H9 (cell line): ENCODE results near the gene C9orf72. TPM values are rescaled to one million over a fixed set of nuclear protein-coding genes. Genes with fewer than 3 reads are reported as not detected.

Experiments
- DNase-seq: peaks from one replicate; pipeline ENCODE4 v3.0.0-alpha.2; 2017
- H2AFZ ChIP-seq: one replicate; pipeline ENCODE4 v1.6.1; 2013; ENCODE audit warnings: mild to moderate bottlenecking, low read length, control low read depth, moderate library complexity
- H2AK5ac ChIP-seq: 2 replicates; pipeline ENCODE4 v1.6.1; 2013; ENCODE audit warnings: low read length, control low read depth, mixed read lengths; ENCODE audit not compliant: insufficient read length
- H2BK120ac ChIP-seq: one replicate; pipeline ENCODE4 v1.6.1; 2013; ENCODE audit warnings: low read depth, mild to moderate bottlenecking, low read length, control low read depth, inconsistent platforms; ENCODE audit not compliant: poor library complexity, severe bottlenecking
- H2BK12ac ChIP-seq: 2 replicates; pipeline ENCODE4 v1.6.1; 2013; ENCODE audit warnings: low read length, control low read depth, mixed read lengths, low read depth; ENCODE audit not compliant: insufficient read length
- H2BK15ac ChIP-seq: 2 replicates; pipeline ENCODE4 v1.6.1; 2013; ENCODE audit warnings: low read depth, low read length, control low read depth
- H2BK20ac ChIP-seq: one replicate; pipeline ENCODE4 v1.6.1; 2013; ENCODE audit warnings: low read depth, mild to moderate bottlenecking, low read length, control low read depth, inconsistent platforms; ENCODE audit not compliant: poor library complexity, severe bottlenecking
- H2BK5ac ChIP-seq: 2 replicates; pipeline ENCODE4 v1.6.1; 2013; ENCODE audit warnings: low read length, control low read depth, mixed read lengths; ENCODE audit not compliant: insufficient read length
- H3K14ac ChIP-seq: 2 replicates; pipeline ENCODE4 v1.6.1; 2013; ENCODE audit warnings: low read length, control low read depth; ENCODE audit not compliant: insufficient read depth
- H3K18ac ChIP-seq: 2 replicates; pipeline ENCODE4 v1.6.1; 2013; ENCODE audit warnings: low read depth, mild to moderate bottlenecking, mixed read lengths, low read length, control low read depth; ENCODE audit not compliant: insufficient read length
- H3K23ac ChIP-seq: 2 replicates; pipeline ENCODE4 v1.6.1; 2013; ENCODE audit warnings: low read length, control low read depth, mixed read lengths, low read depth; ENCODE audit not compliant: insufficient read length
- H3K23me2 ChIP-seq: 2 replicates; pipeline ENCODE4 v1.6.1; 2013; ENCODE audit warnings: low read depth, mild to moderate bottlenecking, mixed read lengths, low read length, control low read depth; ENCODE audit not compliant: insufficient read length, poor library complexity, severe bottlenecking
- H3K27ac ChIP-seq: 2 replicates; pipeline ENCODE4 v1.5.1; 2013; ENCODE audit warnings: low read length, control low read depth, mixed read lengths, low read depth; ENCODE audit not compliant: insufficient read length
- H3K27me3 ChIP-seq: 2 replicates; pipeline ENCODE4 v1.6.1; 2013; ENCODE audit warnings: low read length, control low read depth, inconsistent platforms; ENCODE audit not compliant: insufficient read depth
- H3K4ac ChIP-seq: 2 replicates; pipeline ENCODE4 v1.6.1; 2013; ENCODE audit warnings: low read depth, mild to moderate bottlenecking, control low read depth, inconsistent platforms, low read length, moderate library complexity
- H3K4me1 ChIP-seq: 2 replicates; pipeline ENCODE4 v1.6.1; 2013; ENCODE audit warnings: low read length, control low read depth, inconsistent platforms; ENCODE audit not compliant: insufficient read depth
- H3K4me2 ChIP-seq: 2 replicates; pipeline ENCODE4 v1.6.1; 2013; ENCODE audit warnings: low read length, control low read depth, mixed read lengths; ENCODE audit not compliant: insufficient read length, insufficient read depth
- H3K56ac ChIP-seq: 2 replicates; pipeline ENCODE4 v1.6.1; 2013; ENCODE audit warnings: low read depth, mild to moderate bottlenecking, mixed read lengths, low read length, control low read depth; ENCODE audit not compliant: insufficient read length
- H3K79me1 ChIP-seq: 2 replicates; pipeline ENCODE4 v1.6.1; 2013; ENCODE audit warnings: low read depth, mild to moderate bottlenecking, moderate library complexity, low read length, control low read depth, inconsistent platforms; ENCODE audit not compliant: insufficient read depth, poor library complexity, severe bottlenecking
- H3K79me2 ChIP-seq: 2 replicates; pipeline ENCODE4 v1.6.1; 2013; ENCODE audit warnings: low read length, control low read depth, inconsistent platforms; ENCODE audit not compliant: insufficient read depth
- H3K9ac ChIP-seq: 2 replicates; pipeline ENCODE4 v1.6.1; 2013; ENCODE audit warnings: low read length, control low read depth, mixed read lengths; ENCODE audit not compliant: insufficient read length; ENCODE audit errors: extremely low read depth
- H3K9me3 ChIP-seq: one replicate; pipeline ENCODE4 v1.6.1; 2013; ENCODE audit warnings: low read depth, low read length, inconsistent platforms; ENCODE audit not compliant: control insufficient read depth
- H3T11ph ChIP-seq: one replicate; pipeline ENCODE4 v1.6.1; 2013; ENCODE audit warnings: mild to moderate bottlenecking, low read length, control low read depth, inconsistent platforms
- H4K20me1 ChIP-seq: one replicate; pipeline ENCODE4 v1.6.1; 2013; ENCODE audit not compliant: control insufficient read depth, insufficient read length, insufficient read depth
- H4K5ac ChIP-seq: 2 replicates; pipeline ENCODE4 v1.6.1; 2013; ENCODE audit warnings: low read depth, mild to moderate bottlenecking, mixed read lengths, low read length, control low read depth; ENCODE audit not compliant: insufficient read length
- H4K8ac ChIP-seq: replicated peaks from 2 replicates; pipeline ENCODE4 v1.6.1; 2013; ENCODE audit warnings: low read length, control low read depth, mixed read lengths, low read depth; ENCODE audit not compliant: insufficient read length
- H4K91ac ChIP-seq: 2 replicates; pipeline ENCODE4 v1.6.1; 2013; ENCODE audit warnings: low read depth, mild to moderate bottlenecking, moderate library complexity, mixed read lengths, low read length, control low read depth; ENCODE audit not compliant: insufficient read length
- H3K27ac Mint-ChIP-seq, 3 experiments: 2 replicates in 2 of 3; 3 replicates in 1 of 3; pipeline ENCODE4 v1.8.0; 2020 to 2021; ENCODE audit warnings: mixed read lengths in 3 of 3, mild to moderate bottlenecking in 1 of 3, moderate library complexity in 1 of 3
- H3K27me3 Mint-ChIP-seq: 2 replicates; pipeline ENCODE4 v1.8.0; 2021; ENCODE audit warnings: low read depth, mild to moderate bottlenecking, moderate library complexity, mixed read lengths
- H3K36me3 Mint-ChIP-seq, 3 experiments: 2 replicates in 2 of 3; 3 replicates in 1 of 3; pipeline ENCODE4 v1.8.0; 2020 to 2021; ENCODE audit warnings: low read depth in 3 of 3, mixed read lengths in 3 of 3; ENCODE audit not compliant: insufficient read depth in 1 of 3
- H3K4me1 Mint-ChIP-seq, 2 experiments: 2 replicates each; pipeline ENCODE4 v1.8.0; 2020; ENCODE audit warnings: mixed read lengths in 2 of 2
- H3K4me3 Mint-ChIP-seq, 2 experiments: 2 replicates in 1 of 2; 3 replicates in 1 of 2; pipeline ENCODE4 v1.8.0; 2020 to 2021; ENCODE audit warnings: mild to moderate bottlenecking in 2 of 2, mixed read lengths in 2 of 2, moderate library complexity in 1 of 2
- H3K9me3 Mint-ChIP-seq, 2 experiments: 2 replicates in 1 of 2; 3 replicates in 1 of 2; pipeline ENCODE4 v1.8.0; 2020; ENCODE audit warnings: mild to moderate bottlenecking in 2 of 2, mixed read lengths in 2 of 2, moderate library complexity in 1 of 2
- CTCF ChIP-seq: fragments of 200-600 bp; sonication (generic); conservative IDR thresholded peaks from 3 replicates; pipeline ENCODE4 v1.8.0; 2021; ENCODE audit warnings: antibody characterized with exemption, mild to moderate bottlenecking
- WGBS: extraction: QIAGEN DNeasy Blood & Tissue Kit; methylation state at CpG from one replicate; pipeline ENCODE4 v1.1.7; 2013; ENCODE audit warnings: missing lambda C conversion rate, low lambda C conversion rate, mixed read lengths; ENCODE audit not compliant: insufficient read length; ENCODE audit errors: extremely low coverage; 5-methylcytosine and 5-hydroxymethylcytosine counted together
- total RNA-seq: library from RNA; stranded (reverse); gene quantifications from 2 replicates; pipeline ENCODE4 v1.2.1, GENCODE V29; 2021

C9orf72 gene
- total RNA-seq, 1 experiment from 2014 or later = 17.0 TPM

GRCh38 chr9:27518809-27519208, 54.5 kb downstream of the C9orf72 start:
- Histone ChIP-seq H4K5ac (no peak overlapping the region), H3K9me3 (no peaks in the 10 kb centered on the region), H3K9ac (no peak overlapping the region), H3K4me2 (no peak overlapping the region), H2BK120ac (no peak overlapping the region), H3K23me2 (no peaks in the 10 kb centered on the region), H3K4ac (no peak overlapping the region), H3K4me1 (no peaks in the 10 kb centered on the region; the same call in 1 of the 2 replicates), H3K14ac (no peak overlapping the region), H2AFZ (no peak overlapping the region), H2BK20ac (no peak overlapping the region), H3K79me1 (no peaks in the 10 kb centered on the region), H3K23ac (no peak overlapping the region), H3T11ph (no peak overlapping the region), H2BK12ac (no peak overlapping the region), H4K91ac (no peak overlapping the region), H3K27me3 (no peaks in the 10 kb centered on the region), H2BK5ac (no peak overlapping the region), H4K8ac (no peak overlapping the region), H3K56ac (no peak overlapping the region), H2AK5ac (no peak overlapping the region), H3K18ac (no peak overlapping the region), H3K27ac (no peak overlapping the region), H3K79me2 (peaks cover 6% of the 10 kb centered on the region; the same call in 1 of the 2 replicates), H2BK15ac (no peak overlapping the region), H4K20me1 (no peaks in the 10 kb centered on the region)
- no peak for TF ChIP-seq CTCF
- Mint-ChIP-seq H3K4me3 (no peak overlapping the region), H3K36me3 (no peaks in the 10 kb centered on the region), H3K27ac (no peak overlapping the region), H3K27me3 (no peaks in the 10 kb centered on the region), H3K4me1 (peaks cover 11 to 19% of the 10 kb centered on the region in 2 experiments), H3K9me3 (no peaks in the 10 kb centered on the region)
- DNase-seq = no peak
- no CpG with 5 or more reads among the region's 4 CpGs for WGBS
